HEK293T (cell line): ENCODE measurements around the gene SCAP.

Experiments
- CTCF ChIA-PET: fragments of 350-600 bp; formaldehyde crosslinking; extraction: SDS; loops from one replicate; lab custom pipeline; 2021; ENCODE audit warnings: antibody characterized with exemption, inconsistent platforms; lab: Yijun Ruan, JAX
- POLR2A ChIA-PET: fragments of 350-600 bp; formaldehyde crosslinking; extraction: SDS; loops from one replicate; lab custom pipeline; 2020; ENCODE audit warnings: antibody characterized with exemption, inconsistent platforms; lab: Yijun Ruan, JAX
- DNase-seq: peaks from one replicate; pipeline ENCODE4 v3.0.0; 2012; ENCODE audit warnings: mixed read lengths; ENCODE audit errors: extremely low spot score
- ARNT ChIP-seq: fragments of 450-650 bp; IDR thresholded peaks from 2 replicates; pipeline ENCODE4 v1.6.1; 2017; ENCODE audit warnings: mild to moderate bottlenecking
- BHLHE40 ChIP-seq: fragments of 450-650 bp; IDR thresholded peaks from 2 replicates; pipeline ENCODE4 v1.6.1; 2016; ENCODE audit warnings: mild to moderate bottlenecking, moderate library complexity, borderline replicate concordance
- CTBP1 ChIP-seq: fragments of 450-650 bp; IDR thresholded peaks from 2 replicates; pipeline ENCODE4 v1.6.1; 2016; ENCODE audit warnings: borderline replicate concordance
- ELF4 ChIP-seq: fragments of 450-650 bp; IDR thresholded peaks from 2 replicates; pipeline ENCODE4 v1.6.1; 2017; ENCODE audit warnings: antibody characterized with exemption
- FOXA1 ChIP-seq: fragments of 450-650 bp; IDR thresholded peaks from 2 replicates; pipeline ENCODE4 v1.6.1; 2016; ENCODE audit warnings: mild to moderate bottlenecking
- FOXK2 ChIP-seq: fragments of 450-650 bp; IDR thresholded peaks from 2 replicates; pipeline ENCODE4 v1.6.1; 2016; ENCODE audit warnings: mild to moderate bottlenecking
- FOXM1 ChIP-seq: fragments of 450-650 bp; IDR thresholded peaks from 2 replicates; pipeline ENCODE4 v1.6.1; 2017; ENCODE audit warnings: mild to moderate bottlenecking, borderline replicate concordance
- HDGF ChIP-seq: fragments of 450-650 bp; IDR thresholded peaks from 2 replicates; pipeline ENCODE4 v1.6.1; 2017; ENCODE audit warnings: antibody characterized with exemption, borderline replicate concordance
- L3MBTL2 ChIP-seq: fragments of 450-650 bp; conservative IDR thresholded peaks from 2 replicates; pipeline ENCODE4 v1.6.1; 2016; ENCODE audit warnings: mild to moderate bottlenecking
- LEF1 ChIP-seq: fragments of 450-650 bp; IDR thresholded peaks from 2 replicates; pipeline ENCODE4 v1.6.1; 2017; ENCODE audit warnings: mild to moderate bottlenecking, borderline replicate concordance
- NFRKB ChIP-seq: fragments of 450-650 bp; IDR thresholded peaks from 2 replicates; pipeline ENCODE4 v1.6.1; 2016; ENCODE audit warnings: mild to moderate bottlenecking, moderate library complexity
- PKNOX1 ChIP-seq: fragments of 450-650 bp; IDR thresholded peaks from 2 replicates; pipeline ENCODE4 v1.6.1; 2016
- SP1 ChIP-seq: fragments of 450-650 bp; IDR thresholded peaks from 2 replicates; pipeline ENCODE4 v1.6.1; 2017
- SUZ12 ChIP-seq: fragments of 450-650 bp; IDR thresholded peaks from 2 replicates; pipeline ENCODE4 v1.6.1; 2016; ENCODE audit warnings: mild to moderate bottlenecking
- TARDBP ChIP-seq: fragments of 450-650 bp; IDR thresholded peaks from 2 replicates; pipeline ENCODE4 v1.6.1; 2016
- ZNF384 ChIP-seq: fragments of 450-650 bp; IDR thresholded peaks from 2 replicates; pipeline ENCODE4 v1.6.1; 2016

Gene SCAP

GRCh38 chr3:47407896-47408838 is 67.6 kb downstream of the SCAP start:
- ChIA-PET POLR2A (interaction anchor here (1.0 kb wide), 1 partner anchor 28 kb away, joined by 3 read pairs; the partner anchor contains the start of gene PTPN23), CTCF (no interaction called here)
- TF ChIP-seq FOXA1 (no peak), FOXM1 (no peak)
- DNase-seq: no peak

- CTCF ChIA-PET: interaction anchor here (0.7 kb wide), 1 partner anchor 8 kb away, joined by 4 read pairs; no protein-coding TSS in a partner anchor
These were observed 68.5 kb downstream of the SCAP start for GRCh38 chr3:47407237-47407636.

GRCh38 chr3:47406762-47407149 is 69.0 kb downstream of the SCAP start:
- CTCF ChIA-PET: interaction anchor here (0.7 kb wide), 2 partner anchors 9 to 431 kb away, joined by 3 to 4 read pairs; no protein-coding TSS in a partner anchor
- no peak for TF ChIP-seq FOXK2
- TF ChIP-seq PKNOX1: peak; percentile 50
- TF ChIP-seq ARNT: no peak
- TF ChIP-seq CTBP1: no peak
- no peak for TF ChIP-seq FOXA1
- TF ChIP-seq FOXM1: no peak
- POLR2A ChIA-PET: interaction anchor here (1.0 kb wide), 1 partner anchor 26 kb away, joined by 3 read pairs; the partner anchor contains the start of gene PTPN23
- no peak for DNase-seq

More at GRCh38 chr3:47407237-47407636, 68.5 kb downstream of the SCAP start:
- TF ChIP-seq ZNF384 (no peak), SP1 (no peak), NFRKB (no peak), FOXK2 (no peak), LEF1 (no peak), TARDBP (no peak), ARNT (no peak), ELF4 (no peak), FOXM1 (no peak), BHLHE40 (no peak), SUZ12 (no peak), CTBP1 (no peak), PKNOX1 (no peak), L3MBTL2 (no peak), HDGF (no peak), FOXA1 (no peak)
- DNase-seq: no peak
- POLR2A ChIA-PET: interaction anchor here (1.0 kb wide), 1 partner anchor 27 kb away, joined by 3 read pairs; the partner anchor contains the start of gene PTPN23

- CTCF ChIA-PET: interaction anchor here (0.6 to 0.7 kb wide), 2 partner anchors 15 to 431 kb away, joined by 3 read pairs; no protein-coding TSS in a partner anchor
- no peak for DNase-seq
- TF ChIP-seq ARNT (no peak), SUZ12 (no peak), FOXA1 (no peak), LEF1 (no peak), PKNOX1 (no peak), FOXK2 (no peak), HDGF (no peak), SP1 (no peak), NFRKB (no peak), ZNF384 (no peak)
- POLR2A ChIA-PET: interaction anchor here (1.5 kb wide), 1 partner anchor 26 kb away, joined by 9 read pairs; the partner anchor contains the start of gene PTPN23
These were observed 69.7 kb downstream of the SCAP start for GRCh38 chr3:47405820-47406761.

- DNase-seq: no peak
These were observed 70.6 kb downstream of the SCAP start for GRCh38 chr3:47404955-47405790.

More at GRCh38 chr3:47404955-47405790, 70.6 kb downstream of the SCAP start:
- POLR2A ChIA-PET: interaction anchor here (1.5 kb wide), 1 partner anchor 25 kb away, joined by 9 read pairs; the partner anchor contains the start of gene PTPN23
- CTCF ChIA-PET: interaction anchor here (0.6 kb wide), 1 partner anchor 16 kb away, joined by 3 read pairs; no protein-coding TSS in a partner anchor
- no peak for TF ChIP-seq NFRKB
- TF ChIP-seq ARNT: no peak
- TF ChIP-seq CTBP1: no peak
- TF ChIP-seq ELF4: no peak
- no peak for TF ChIP-seq FOXA1
- no peak for TF ChIP-seq L3MBTL2
- no peak for TF ChIP-seq LEF1
- TF ChIP-seq FOXK2: no peak
- TF ChIP-seq BHLHE40: no peak
- no peak for TF ChIP-seq ZNF384
